NCI-H1092 (cell line): ENCODE data around the gene FREM1.
"Not testable (repeated sequence)": the region's sequence is repeated elsewhere in the genome, so short reads cannot be mapped to it uniquely, and the experiment has no call there.

Source experiments
- DNase-seq: peaks from one replicate; lab custom pipeline; 2025; lab: John Stamatoyannopoulos, UW

Gene FREM1

GRCh38 chr9:14909961-14910805 lies at the start of gene FREM1:
FREM1 (minus strand) TSS chr9:14910428; CDS start chr9:14868977, 41,451 bp downstream.
- peak; percentile 69 for DNase-seq

GRCh38 chr9:14958989-14959388 lies 48.8 kb upstream of the FREM1 start:
- no peak for DNase-seq

- no peak for DNase-seq
These were observed 46.9 kb upstream of the FREM1 start for GRCh38 chr9:14957109-14957508.

GRCh38 chr9:14956208-14956607 lies 46.0 kb upstream of the FREM1 start:
- no peak for DNase-seq

- DNase-seq = no peak
These were observed 35.1 kb upstream of the FREM1 start for GRCh38 chr9:14945351-14945750.

- no peak for DNase-seq
These were observed 31.5 kb upstream of the FREM1 start for GRCh38 chr9:14941501-14942405.

GRCh38 chr9:14939378-14939777 lies 29.1 kb upstream of the FREM1 start:
- DNase-seq = no peak

- DNase-seq = no peak
These were observed 27.0 kb upstream of the FREM1 start for GRCh38 chr9:14937216-14937615.

GRCh38 chr9:14936491-14936890 lies 26.3 kb upstream of the FREM1 start:
- peak; percentile 14 for DNase-seq

- DNase-seq = peak; percentile 40
These were observed 25.7 kb upstream of the FREM1 start for GRCh38 chr9:14935964-14936363.

- no peak for DNase-seq
These were observed 25.0 kb upstream of the FREM1 start for GRCh38 chr9:14935106-14935751.

- DNase-seq = no peak
These were observed 22.4 kb upstream of the FREM1 start for GRCh38 chr9:14932641-14933040.

- DNase-seq = no peak
These were observed 22.0 kb upstream of the FREM1 start for GRCh38 chr9:14932231-14932630.

GRCh38 chr9:14926941-14927624 lies 16.9 kb upstream of the FREM1 start:
- no peak for DNase-seq

GRCh38 chr9:14924230-14925219 lies 14.3 kb upstream of the FREM1 start:
- no peak for DNase-seq

- DNase-seq = no peak
These were observed 13.5 kb upstream of the FREM1 start for GRCh38 chr9:14923701-14924100.

- DNase-seq = not testable (repeated sequence)
These were observed 10.6 kb upstream of the FREM1 start for GRCh38 chr9:14920805-14921204.

GRCh38 chr9:14913366-14913765 lies 3.1 kb upstream of the FREM1 start:
- no peak for DNase-seq

GRCh38 chr9:14912859-14913258 lies 2.6 kb upstream of the FREM1 start:
- no peak for DNase-seq

GRCh38 chr9:14911046-14911445 lies 818 bp upstream of the FREM1 start:
- DNase-seq = no peak

- no peak for DNase-seq
These were observed 647 bp downstream of the FREM1 start for GRCh38 chr9:14909601-14909960.
